ENCODE measurements around the gene SPACA7.
"Not testable (repeated sequence)": the region's sequence is repeated elsewhere in the genome, so short reads cannot be mapped to it uniquely, and the experiment has no call there.

The SPACA7 gene

DNA sequence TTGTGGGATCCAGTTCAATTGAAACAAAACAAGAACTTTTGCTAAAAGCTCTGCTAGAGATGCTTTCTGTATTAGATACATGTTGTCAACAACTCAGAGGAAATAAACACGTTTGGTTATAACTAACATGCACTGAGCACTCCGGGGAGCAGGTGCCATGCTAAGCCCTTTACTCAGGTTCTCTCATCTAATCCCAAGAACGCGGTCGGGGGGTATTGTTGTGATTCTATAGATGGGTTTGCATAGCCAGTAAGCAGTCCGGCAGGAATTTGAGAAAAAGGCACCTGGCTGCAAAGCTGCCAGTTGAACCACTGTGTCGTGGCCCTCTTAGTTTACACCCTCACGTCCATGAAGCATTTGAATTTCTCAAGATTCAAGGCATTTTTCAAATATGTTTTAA is 24.3 kb upstream of the SPACA7 start:
- DNase-seq, result no peak

DNA sequence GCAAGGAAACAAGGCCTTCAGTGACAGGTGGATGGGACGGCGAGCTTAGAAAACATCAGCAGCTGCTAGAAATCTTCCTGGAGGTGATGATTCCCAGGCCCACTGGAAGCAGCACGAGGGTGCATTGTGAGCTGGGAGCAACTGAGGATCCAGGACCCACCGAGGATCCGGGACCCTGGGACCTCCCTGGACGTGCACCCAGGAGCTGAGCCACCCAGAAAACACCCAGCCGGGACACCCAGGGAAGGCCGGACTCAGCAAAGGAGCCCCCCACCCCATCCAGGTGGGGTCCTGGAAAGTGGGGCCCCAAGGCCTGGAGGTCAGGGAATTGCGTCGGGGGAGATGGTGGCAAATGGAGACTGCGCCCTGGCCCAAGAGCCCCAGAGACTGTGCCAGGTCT is 22.3 kb upstream of the SPACA7 start:
- no peak for DNase-seq

- no peak for DNase-seq
These were observed 21.6 kb upstream of the SPACA7 start for GRCh38 chr13:112354330-112355273.

- no peak for DNase-seq
These were observed 20.8 kb upstream of the SPACA7 start for GRCh38 chr13:112355274-112355838.

GRCh38 chr13:112356190-112356589 is 20.0 kb upstream of the SPACA7 start:
- no peak for DNase-seq

DNA sequence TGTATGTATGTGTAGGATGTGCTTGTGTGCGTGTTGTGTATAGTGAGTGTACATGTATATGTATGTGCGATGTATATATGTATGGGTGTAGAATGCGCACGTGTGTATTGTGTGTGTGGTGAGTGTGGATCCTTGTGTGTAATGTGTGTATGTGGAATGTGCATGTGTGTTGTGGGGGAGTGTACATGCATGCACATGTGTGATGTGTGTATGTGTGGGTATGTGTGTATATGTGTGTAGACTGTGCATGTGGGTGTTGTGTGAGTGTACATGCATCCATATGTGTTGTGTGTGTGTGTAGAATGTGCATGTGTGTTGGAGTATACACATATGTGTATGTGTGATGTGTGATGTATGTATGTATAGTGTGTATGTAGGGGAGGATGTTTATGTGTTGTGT is 18.0 kb upstream of the SPACA7 start:
- no peak for DNase-seq

DNA sequence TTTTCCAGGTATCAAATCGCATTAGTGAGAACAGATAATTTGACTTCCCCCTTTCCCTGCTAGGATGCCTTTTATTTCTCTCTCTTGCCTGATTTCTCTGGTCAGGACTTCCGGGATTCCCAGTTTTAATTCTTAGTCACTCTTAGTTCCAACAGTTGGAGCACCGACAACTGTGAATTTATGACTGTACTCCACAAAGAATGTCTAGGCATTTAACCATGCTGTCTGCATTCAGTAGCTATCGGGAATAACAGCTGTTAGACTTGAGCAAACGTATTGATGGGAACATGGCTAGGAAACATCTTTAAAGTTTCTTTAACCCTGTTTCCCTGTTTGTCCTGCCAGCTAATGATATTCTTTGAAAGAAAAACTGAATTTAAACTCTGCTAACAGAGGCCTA is 14.1 kb upstream of the SPACA7 start:
- no peak for DNase-seq

DNA sequence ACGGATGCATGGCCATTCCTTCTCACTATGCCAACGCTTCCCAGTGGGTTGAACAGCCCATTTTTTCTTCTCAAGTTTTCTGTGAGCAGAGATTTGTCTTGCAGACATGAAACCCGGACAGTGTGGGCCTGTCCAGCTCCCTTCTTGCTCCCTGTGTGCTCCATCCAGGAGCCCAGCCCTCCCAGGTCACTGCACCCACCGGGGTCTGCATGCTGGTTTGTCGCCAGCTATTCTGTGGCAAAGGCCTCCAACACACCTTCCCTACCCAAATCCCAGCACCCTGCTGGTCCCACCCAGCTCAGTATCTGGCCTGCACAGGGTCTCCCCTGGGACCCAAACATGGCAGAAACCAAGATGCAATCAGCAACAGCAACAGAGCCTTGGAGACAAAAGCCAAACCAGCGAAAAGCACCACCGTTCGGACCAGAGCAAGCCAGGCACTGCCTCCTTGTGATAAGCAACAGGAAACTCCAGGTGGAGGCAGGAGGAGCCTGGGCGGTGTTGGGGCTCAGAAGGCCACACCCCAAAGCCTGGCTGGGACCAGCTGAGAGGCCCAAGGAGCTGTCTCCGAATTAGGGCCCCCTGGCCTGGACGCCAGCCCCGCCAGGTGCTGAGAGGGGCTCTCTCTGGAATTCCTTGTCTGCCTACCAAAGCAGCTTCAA is 12.2 kb upstream of the SPACA7 start:
- DNase-seq, result no peak

- no peak for DNase-seq
These were observed 9.1 kb upstream of the SPACA7 start for GRCh38 chr13:112366907-112367646.

- DNase-seq, result no peak
These were observed 7.3 kb upstream of the SPACA7 start for GRCh38 chr13:112368883-112369282.

DNA sequence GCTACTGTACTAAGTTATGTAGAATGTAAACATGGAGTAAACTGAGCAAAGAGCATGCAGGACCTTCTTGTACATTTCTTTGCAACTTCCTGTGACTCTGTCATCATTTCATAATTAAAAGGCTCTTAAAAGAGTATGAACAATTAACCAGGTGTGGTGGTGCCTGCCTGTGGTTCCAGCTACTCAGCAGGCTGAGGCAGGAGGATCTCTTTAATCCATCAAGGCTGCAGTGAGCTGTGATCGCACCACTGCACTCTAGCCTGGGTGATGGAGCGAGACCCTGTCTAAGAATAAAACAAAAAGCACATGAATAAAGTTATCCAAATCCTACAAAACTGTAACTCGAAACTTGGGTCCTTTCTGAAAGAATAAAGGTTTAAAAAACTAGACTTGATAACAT is 5.8 kb upstream of the SPACA7 start:
- DNase-seq, result no peak

- DNase-seq, result no peak
These were observed 1.9 kb upstream of the SPACA7 start for GRCh38 chr13:112374271-112374670.

DNA sequence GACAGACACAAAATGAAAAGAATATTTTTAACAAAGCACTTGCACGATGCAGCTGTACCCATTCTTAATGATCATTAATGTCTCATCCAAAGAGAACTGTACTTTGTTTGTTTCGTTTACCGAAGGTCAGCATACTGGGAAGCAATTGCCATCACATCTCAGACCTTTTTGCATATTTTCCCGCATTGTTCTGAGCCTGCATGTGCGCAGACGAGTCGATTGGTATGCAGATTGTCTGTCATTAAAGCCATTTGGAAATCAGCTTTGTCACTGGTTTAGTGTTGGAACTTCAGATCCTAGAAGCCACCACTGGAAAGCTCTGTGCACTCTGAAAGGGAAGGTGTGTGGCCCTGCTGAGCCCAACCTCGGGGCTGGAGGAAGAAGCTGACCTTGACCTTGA is 15.6 kb downstream of the SPACA7 start:
- no peak for DNase-seq

DNA sequence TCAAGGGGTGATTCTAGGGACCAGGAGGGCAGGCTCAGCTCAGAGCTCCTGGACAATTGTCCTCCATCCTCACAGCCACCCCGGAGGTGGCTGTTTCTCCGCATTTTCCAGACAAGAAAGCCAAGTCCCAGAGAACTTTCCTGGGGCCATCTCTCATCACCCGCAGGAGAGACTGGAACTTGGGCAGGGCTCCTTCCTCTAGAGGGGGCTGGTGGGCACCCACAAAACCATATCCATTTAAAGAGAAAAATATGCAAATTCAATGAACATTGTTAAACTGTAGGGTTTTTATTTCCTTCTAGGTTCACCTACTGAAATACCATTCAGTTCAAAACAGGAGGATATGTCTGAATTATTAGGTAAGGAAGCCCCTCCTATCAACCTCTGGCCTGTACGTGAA is 16.6 kb downstream of the SPACA7 start:
- peak; percentile 3 for DNase-seq

- DNase-seq, result not testable (repeated sequence)
These were observed 18.9 kb downstream of the SPACA7 start for GRCh38 chr13:112395022-112395421.

DNA sequence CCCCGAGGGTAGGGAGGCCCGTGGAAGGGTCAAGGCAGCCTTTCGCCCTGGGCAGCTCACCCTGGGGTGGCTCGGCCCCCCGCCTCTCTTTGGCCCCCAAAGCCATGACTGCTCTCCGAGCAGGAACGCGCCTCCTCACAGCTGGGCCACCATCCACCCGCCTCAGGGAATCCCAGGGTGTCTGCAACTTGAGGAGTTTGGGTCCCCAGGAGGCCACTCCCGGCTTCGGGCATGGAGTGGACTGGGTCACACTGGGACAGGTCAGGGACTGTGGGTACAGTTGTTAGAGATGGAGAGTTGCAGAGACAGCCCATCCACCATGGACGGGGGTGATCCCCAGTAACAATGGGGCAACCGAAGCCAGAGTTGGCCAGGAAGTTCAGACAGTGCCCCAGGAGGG is 19.8 kb downstream of the SPACA7 start:
- not testable (repeated sequence) for DNase-seq

DNA sequence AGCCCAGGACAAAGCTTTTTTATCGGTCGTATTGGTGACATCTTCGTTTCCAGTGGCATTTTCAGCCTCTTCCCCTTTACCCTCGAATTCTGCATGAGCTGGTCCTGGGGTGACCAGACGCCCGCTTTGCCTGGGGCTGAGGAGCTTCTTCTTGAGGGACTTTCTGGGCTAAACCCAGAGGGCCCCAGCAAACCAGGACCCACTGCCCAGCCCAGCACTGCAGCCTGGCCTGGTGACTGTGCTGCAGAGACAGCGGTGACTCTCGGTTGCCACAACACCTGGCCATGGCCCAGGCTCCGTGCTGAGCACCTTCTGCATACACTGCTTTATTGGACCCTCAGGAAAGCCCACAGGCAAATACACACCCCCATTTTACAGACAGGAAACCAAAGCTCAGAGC is 21.0 kb downstream of the SPACA7 start:
- no peak for DNase-seq

DNA sequence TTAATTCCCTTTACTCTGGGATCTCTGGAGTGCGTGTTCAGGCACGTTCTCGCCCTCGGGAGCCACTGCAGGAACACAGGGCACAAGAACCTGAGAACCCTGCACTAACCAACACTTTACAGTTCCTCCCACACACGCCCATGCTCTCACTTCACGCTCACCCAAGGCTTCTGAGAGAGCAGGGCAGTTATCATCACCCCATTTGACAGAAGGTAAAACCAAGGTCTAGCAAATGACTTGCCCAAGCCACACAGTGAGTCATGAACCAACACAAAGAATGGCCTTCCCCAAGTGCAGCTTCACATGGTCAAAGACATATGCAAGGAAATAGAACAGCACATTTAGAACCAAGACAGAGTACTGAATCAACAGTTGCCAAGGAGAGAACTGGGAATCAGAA is 22.2 kb downstream of the SPACA7 start:
- not testable (repeated sequence) for DNase-seq

- not testable (repeated sequence) for DNase-seq
These were observed 33.7 kb downstream of the SPACA7 start for GRCh38 chr13:112409828-112410227.

- DNase-seq, result no peak
These were observed 40.5 kb downstream of the SPACA7 start for GRCh38 chr13:112416647-112417046.

- DNase-seq, result no peak
These were observed 40.9 kb downstream of the SPACA7 start for GRCh38 chr13:112417079-112417478.

DNA sequence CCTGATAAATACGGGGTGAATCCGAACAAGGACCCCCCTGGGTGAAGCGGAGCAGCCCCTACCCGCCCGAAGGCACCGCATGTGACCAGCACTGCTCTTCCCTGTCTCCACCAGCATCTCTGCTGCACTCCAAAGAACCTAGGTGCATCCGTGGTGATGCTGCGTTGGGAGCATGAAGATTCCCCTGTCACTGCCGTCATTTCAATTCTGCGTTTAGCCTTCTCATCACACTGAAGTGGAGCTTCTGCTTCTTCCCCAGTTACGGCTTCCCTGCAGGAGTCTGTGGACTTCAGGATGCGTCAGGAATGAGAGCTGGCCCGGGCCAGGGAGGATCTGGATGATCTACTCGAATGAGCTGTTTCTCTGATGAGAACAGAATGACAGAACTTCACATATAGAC is 47.9 kb downstream of the SPACA7 start:
- DNase-seq, result no peak

DNA sequence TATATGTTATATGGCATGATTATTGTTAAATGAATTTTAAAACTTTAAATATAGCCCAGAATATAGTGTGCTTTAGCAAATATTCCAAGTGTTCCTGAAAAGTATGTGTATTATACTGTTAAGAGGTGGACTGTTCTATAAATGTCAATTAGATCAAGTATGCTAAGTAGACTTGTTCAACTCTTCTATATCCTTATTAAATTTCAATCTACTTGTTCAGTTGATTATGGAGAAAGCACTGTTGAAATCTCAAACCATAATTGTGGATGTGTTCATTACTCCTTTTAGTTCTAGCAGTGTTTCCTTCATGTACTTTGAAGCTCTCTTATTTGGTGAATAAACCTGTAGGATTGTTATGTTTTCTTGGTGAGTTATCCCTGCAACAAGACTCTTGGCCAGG is 52.5 kb downstream of the SPACA7 start:
- no peak for DNase-seq

Measured in hematopoietic multipotent progenitor cell treated with erythropoietin and hydrocortisone succinate and interleukin-3 and kit ligand, for 4 days (in vitro differentiated cells).